ENCODE measurements around the gene AKNAD1. TPM values are rescaled to one million over a fixed set of nuclear protein-coding genes. Genes with fewer than 3 reads are reported as not detected.

The AKNAD1 gene, protein sequence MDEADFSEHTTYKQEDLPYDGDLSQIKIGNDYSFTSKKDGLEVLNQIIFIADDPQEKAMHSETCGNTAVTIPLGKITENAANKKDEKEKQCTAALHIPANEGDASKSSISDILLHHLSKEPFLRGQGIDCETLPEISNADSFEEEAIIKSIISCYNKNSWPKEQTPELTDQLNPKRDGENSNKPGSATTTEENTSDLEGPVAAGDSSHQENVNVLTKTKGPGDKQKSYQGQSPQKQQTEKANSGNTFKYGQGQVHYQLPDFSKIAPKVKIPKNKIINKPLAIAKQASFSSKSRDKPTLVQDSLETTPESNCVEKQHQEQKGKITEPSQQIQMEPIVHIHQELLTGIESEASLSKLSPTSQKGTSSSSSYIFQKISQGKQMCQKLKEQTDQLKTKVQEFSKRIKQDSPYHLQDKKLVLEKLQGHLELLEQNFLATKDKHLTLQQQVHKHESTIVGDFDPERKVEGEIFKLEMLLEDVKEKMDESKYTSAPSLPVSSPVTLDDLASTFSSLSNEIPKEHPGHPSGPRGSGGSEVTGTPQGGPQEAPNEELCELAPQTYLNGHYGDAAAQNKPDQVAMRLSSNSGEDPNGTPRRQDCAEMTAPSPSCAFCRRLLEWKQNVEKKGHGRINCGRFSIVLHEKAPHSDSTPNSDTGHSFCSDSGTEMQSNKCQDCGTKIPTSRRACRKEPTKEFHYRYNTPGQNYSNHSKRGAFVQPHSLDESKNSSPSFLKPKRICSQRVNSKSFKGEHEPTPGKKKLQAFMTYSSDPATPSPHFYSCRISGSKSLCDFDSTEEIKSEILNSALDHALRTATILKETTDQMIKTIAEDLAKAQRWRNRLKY
- not detected for total RNA-seq (ENCODE audit: unreplicated experiment)
- long read RNA-seq, result 0 reads

- H3K36me3 Mint-ChIP-seq (ENCODE audit: low read depth, unreplicated experiment), result no peaks in the 10 kb centered on the region
- TF ChIP-seq, protein P1, sequence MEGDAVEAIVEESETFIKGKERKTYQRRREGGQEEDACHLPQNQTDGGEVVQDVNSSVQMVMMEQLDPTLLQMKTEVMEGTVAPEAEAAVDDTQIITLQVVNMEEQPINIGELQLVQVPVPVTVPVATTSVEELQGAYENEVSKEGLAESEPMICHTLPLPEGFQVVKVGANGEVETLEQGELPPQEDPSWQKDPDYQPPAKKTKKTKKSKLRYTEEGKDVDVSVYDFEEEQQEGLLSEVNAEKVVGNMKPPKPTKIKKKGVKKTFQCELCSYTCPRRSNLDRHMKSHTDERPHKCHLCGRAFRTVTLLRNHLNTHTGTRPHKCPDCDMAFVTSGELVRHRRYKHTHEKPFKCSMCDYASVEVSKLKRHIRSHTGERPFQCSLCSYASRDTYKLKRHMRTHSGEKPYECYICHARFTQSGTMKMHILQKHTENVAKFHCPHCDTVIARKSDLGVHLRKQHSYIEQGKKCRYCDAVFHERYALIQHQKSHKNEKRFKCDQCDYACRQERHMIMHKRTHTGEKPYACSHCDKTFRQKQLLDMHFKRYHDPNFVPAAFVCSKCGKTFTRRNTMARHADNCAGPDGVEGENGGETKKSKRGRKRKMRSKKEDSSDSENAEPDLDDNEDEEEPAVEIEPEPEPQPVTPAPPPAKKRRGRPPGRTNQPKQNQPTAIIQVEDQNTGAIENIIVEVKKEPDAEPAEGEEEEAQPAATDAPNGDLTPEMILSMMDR (IDR thresholded peaks at IDR 0.05; ENCODE audit: unreplicated experiment), result no peak
- H3K27me3 Mint-ChIP-seq (ENCODE audit: unreplicated experiment), result peaks cover 1% of the 10 kb centered on the region
Measured at GRCh38 chr1:108856994-108857393, at the start of gene AKNAD1. Gene AKNAD1 (minus strand): TSS chr1:108857094. CDS start chr1:108852664, 4,430 bp downstream.

DNA sequence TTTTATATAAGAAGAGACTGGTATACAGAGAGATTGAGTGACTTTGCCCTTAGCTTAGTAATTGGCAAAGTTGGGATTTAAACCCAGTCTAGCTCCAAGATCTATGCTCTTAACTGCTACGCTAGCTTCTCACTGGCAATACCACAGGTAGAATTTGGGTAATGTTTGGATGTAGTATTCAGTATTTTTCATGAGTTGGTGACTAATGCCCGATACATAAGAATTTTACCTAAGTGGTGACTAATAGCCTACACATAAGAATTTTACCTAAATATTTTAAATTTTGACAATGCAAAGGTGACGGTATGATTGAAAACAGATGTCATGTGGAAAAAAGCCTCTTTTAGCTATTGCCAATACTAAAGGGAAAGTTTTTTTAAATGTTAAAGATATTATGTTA is 44.2 kb upstream of the AKNAD1 start:
- TF ChIP-seq, protein P1 (IDR thresholded peaks at IDR 0.05; ENCODE audit: unreplicated experiment), result no peak
- H3K4me1 Mint-ChIP-seq (ENCODE audit: unreplicated experiment), result no peaks in the 10 kb centered on the region
- H3K36me3 Mint-ChIP-seq (ENCODE audit: low read depth, unreplicated experiment), result no peaks in the 10 kb centered on the region
- H3K27ac Mint-ChIP-seq (ENCODE audit: unreplicated experiment), result no peak overlapping the region
- peaks cover 1% of the 10 kb centered on the region for H3K27me3 Mint-ChIP-seq (ENCODE audit: unreplicated experiment)
- H3K9me3 Mint-ChIP-seq (ENCODE audit: unreplicated experiment), result no peaks in the 10 kb centered on the region
- H3K4me3 Mint-ChIP-seq (ENCODE audit: unreplicated experiment), result no peak overlapping the region
- DNase-seq (ENCODE audit: low spot score), result no peak

More at GRCh38 chr1:108856994-108857393, at the start of gene AKNAD1:
- Mint-ChIP-seq H3K4me3 (ENCODE audit: unreplicated experiment) (no peak within 1 kb of the TSS), H3K27ac (ENCODE audit: unreplicated experiment) (no peak within 1 kb of the TSS), H3K9me3 (ENCODE audit: unreplicated experiment) (no peaks in the 10 kb centered on the region), H3K4me1 (ENCODE audit: unreplicated experiment) (peaks cover 4% of the 10 kb centered on the region)
- DNase-seq (ENCODE audit: low spot score), result no peak

- Mint-ChIP-seq H3K9me3 (ENCODE audit: unreplicated experiment) (no peaks in the 10 kb centered on the region), H3K27ac (ENCODE audit: unreplicated experiment) (no peak overlapping the region), H3K4me1 (ENCODE audit: unreplicated experiment) (peaks cover 2% of the 10 kb centered on the region), H3K4me3 (ENCODE audit: unreplicated experiment) (no peak overlapping the region), H3K36me3 (ENCODE audit: low read depth, unreplicated experiment) (no peaks in the 10 kb centered on the region), H3K27me3 (ENCODE audit: unreplicated experiment) (no peaks in the 10 kb centered on the region)
- TF ChIP-seq, protein P1 (IDR thresholded peaks at IDR 0.05; ENCODE audit: unreplicated experiment), result peak; percentile 78
- DNase-seq (ENCODE audit: low spot score), result no peak
Measured at GRCh38 chr1:108897865-108898720, 41.2 kb upstream of the AKNAD1 start.

DNA sequence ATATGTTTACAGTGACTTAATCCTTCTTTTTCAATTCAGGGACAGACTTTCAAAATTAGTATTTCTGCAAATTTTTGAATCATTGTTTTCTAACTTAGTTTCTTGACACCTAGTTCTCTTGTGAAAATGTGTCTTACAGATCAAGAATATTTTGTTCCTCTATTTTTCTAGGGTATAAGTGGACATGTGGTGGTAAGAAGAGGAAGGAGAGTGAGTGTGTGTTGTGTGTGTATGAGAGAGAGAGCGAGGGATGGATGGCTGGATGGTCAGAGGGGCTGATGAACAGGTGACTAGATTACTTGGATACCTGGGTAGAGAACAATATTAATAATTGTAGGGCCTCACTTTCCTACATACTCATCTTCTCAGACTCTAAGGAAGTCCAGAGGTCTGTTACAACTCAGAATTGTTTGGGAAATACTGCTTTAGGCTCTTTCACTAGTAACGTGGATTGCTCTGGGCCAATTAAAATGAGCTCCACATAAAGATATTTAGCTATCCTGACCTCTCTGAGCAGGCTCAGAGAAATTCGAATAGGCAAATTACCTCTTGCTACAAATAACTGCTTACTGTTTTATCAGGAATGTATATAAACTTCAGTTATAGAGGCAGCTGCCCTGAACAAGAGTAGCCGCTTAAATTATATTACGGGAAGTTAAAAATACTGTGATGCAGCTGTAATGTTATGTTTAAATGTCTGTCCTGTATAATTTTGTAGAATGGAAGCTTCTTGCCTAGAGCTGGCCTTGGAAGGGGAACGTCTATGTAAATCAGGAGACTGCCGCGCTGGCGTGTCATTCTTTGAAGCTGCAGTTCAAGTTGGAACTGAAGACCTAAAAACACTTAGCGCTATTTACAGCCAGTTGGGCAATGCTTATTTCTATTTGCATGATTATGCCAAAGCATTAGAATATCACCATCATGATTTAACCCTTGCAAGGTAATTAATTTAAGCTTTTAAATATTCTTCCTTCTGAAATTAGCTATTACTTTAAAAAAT is 39.6 kb upstream of the AKNAD1 start:
- Mint-ChIP-seq H3K27me3 (ENCODE audit: unreplicated experiment) (no peaks in the 10 kb centered on the region), H3K36me3 (ENCODE audit: low read depth, unreplicated experiment) (no peaks in the 10 kb centered on the region), H3K4me1 (ENCODE audit: unreplicated experiment) (peaks cover 13% of the 10 kb centered on the region), H3K9me3 (ENCODE audit: unreplicated experiment) (no peaks in the 10 kb centered on the region), H3K27ac (ENCODE audit: unreplicated experiment) (no peak overlapping the region), H3K4me3 (ENCODE audit: unreplicated experiment) (no peak overlapping the region)
- DNase-seq (ENCODE audit: low spot score), result no peak
- TF ChIP-seq, protein P1 (IDR thresholded peaks at IDR 0.05; ENCODE audit: unreplicated experiment), result no peak
